GM23248 (cell line): ENCODE measurements around the gene IL17REL. TPM values are rescaled to one million over a fixed set of nuclear protein-coding genes. Genes with fewer than 3 reads are reported as not detected.

Source experiments
- DNase-seq: peaks from one replicate; pipeline ENCODE4 v3.0.0-alpha.2; 2015
- H2AFZ ChIP-seq: fragments of 200-600 bp; sonication (generic); 2 replicates; pipeline ENCODE4 v1.6.1; 2016; ENCODE audit warnings: antibody characterized with exemption
- H3F3A ChIP-seq: fragments of 200-600 bp; sonication (generic); 2 replicates; pipeline ENCODE4 v1.6.1; 2016; ENCODE audit warnings: mild to moderate bottlenecking, antibody characterized with exemption, mixed run types; ENCODE audit not compliant: insufficient read depth
- H3K27ac ChIP-seq: fragments of 200-600 bp; sonication (generic); 2 replicates; pipeline ENCODE4 v1.5.1; 2016; ENCODE audit warnings: mild to moderate bottlenecking
- H3K27me3 ChIP-seq: fragments of 200-600 bp; sonication (generic); replicated peaks from 2 replicates; pipeline ENCODE4 v1.6.1; 2016; ENCODE audit warnings: mild to moderate bottlenecking; ENCODE audit not compliant: insufficient read depth
- H3K36me3 ChIP-seq: fragments of 200-600 bp; sonication (generic); 2 replicates; pipeline ENCODE4 v1.6.1; 2016; ENCODE audit warnings: low read depth, mild to moderate bottlenecking
- H3K4me1 ChIP-seq: fragments of 200-600 bp; sonication (generic); 2 replicates; pipeline ENCODE4 v1.6.1; 2016; ENCODE audit warnings: mild to moderate bottlenecking; ENCODE audit not compliant: insufficient read depth
- H3K4me2 ChIP-seq: fragments of 200-600 bp; sonication (generic); one replicate; pipeline ENCODE4 v1.6.1; 2016; ENCODE audit warnings: mild to moderate bottlenecking; ENCODE audit not compliant: unreplicated experiment
- H3K4me3 ChIP-seq: fragments of 200-600 bp; sonication (generic); 2 replicates; pipeline ENCODE4 v1.5.1; 2016; ENCODE audit warnings: mild to moderate bottlenecking
- H3K79me2 ChIP-seq: fragments of 200-600 bp; sonication (generic); 2 replicates; pipeline ENCODE4 v1.6.1; 2016; ENCODE audit warnings: mild to moderate bottlenecking; ENCODE audit not compliant: insufficient read depth
- H3K9ac ChIP-seq: fragments of 200-600 bp; sonication (generic); 2 replicates; pipeline ENCODE4 v1.6.1; 2016; ENCODE audit warnings: mild to moderate bottlenecking
- H3K9me2 ChIP-seq: fragments of 200-600 bp; sonication (generic); 2 replicates; pipeline ENCODE4 v1.6.1; 2016; ENCODE audit warnings: mixed run types, mild to moderate bottlenecking, moderate library complexity; ENCODE audit not compliant: insufficient read depth
- H3K9me3 ChIP-seq: fragments of 200-600 bp; sonication (generic); one replicate; pipeline ENCODE4 v1.6.1; 2017; ENCODE audit warnings: low read depth
- H4K20me1 ChIP-seq: fragments of 200-600 bp; sonication (generic); 2 replicates; pipeline ENCODE4 v1.6.0; 2016; ENCODE audit not compliant: insufficient read depth
- EZH2 ChIP-seq: fragments of 200-600 bp; sonication (generic); IDR thresholded peaks from 2 replicates; pipeline ENCODE4 v1.6.1; 2018; ENCODE audit warnings: antibody characterized with exemption, mild to moderate bottlenecking; ENCODE audit not compliant: insufficient read depth, poor library complexity, severe bottlenecking
- EZH2phosphoT487 ChIP-seq: fragments of 200-600 bp; sonication (generic); IDR thresholded peaks from 2 replicates; pipeline ENCODE4 v1.6.1; 2018; ENCODE audit warnings: antibody characterized with exemption, moderate library complexity, mild to moderate bottlenecking, low read depth; ENCODE audit not compliant: insufficient read depth
- WGBS, 2 experiments: methylation state at CpG; one replicate each; pipeline ENCODE4 v1.1.6; 2015 to 2017; ENCODE audit warnings: low lambda C conversion rate in 2 of 2, low coverage in 1 of 2; ENCODE audit errors: missing lambda C conversion rate in 2 of 2; 5-methylcytosine and 5-hydroxymethylcytosine counted together
- in situ Hi-C: fragments of 300-500 bp; cut with MboI; formaldehyde crosslinking; loops from 2 replicates; pipeline ENCODE4 v1.15.0; 2020
- polyA plus RNA-seq: library from polyadenylated mRNA; unstranded; fragments of >200 nt; fragmentation: Nextera tagmentation; extraction: Ambion mirVana; gene quantifications from 2 replicates; pipeline ENCODE4 v1.2.1, GENCODE V29; 2016
- total RNA-seq: library from RNA; depleted of rRNA; stranded (reverse); fragments of >200 nt; shearing (Covaris generic); gene quantifications from 2 replicates; pipeline ENCODE4 v1.2.3, GENCODE V29; 2014

Gene IL17REL
- total and polyA plus RNA-seq, 2 experiments from 2014 or later, result not detected

GRCh38 chr22:50059881-50060262 lies 47.3 kb upstream of the IL17REL start:
- no peak for DNase-seq
- Histone ChIP-seq H2AFZ (no peak overlapping the region), H3K9me2 (no peaks in the 10 kb centered on the region), H3K9ac (no peak overlapping the region), H3K4me1 (no peaks in the 10 kb centered on the region), H3K27ac (no peak overlapping the region), H3K4me2 (no peak overlapping the region), H3K27me3 (peaks cover 29% of the 10 kb centered on the region), H3F3A (no peaks in the 10 kb centered on the region), H3K4me3 (no peak overlapping the region), H3K36me3 (no peaks in the 10 kb centered on the region), H3K79me2 (no peaks in the 10 kb centered on the region), H3K9me3 (no peaks in the 10 kb centered on the region), H4K20me1 (no peaks in the 10 kb centered on the region)
- in situ Hi-C loops, result no loop called here
- WGBS, 2 experiments, result 64 to 82% methylated on average over 7 of the region's 7 CpGs
- no peak for TF ChIP-seq EZH2
- no peak for TF ChIP-seq EZH2phosphoT487

GRCh38 chr22:50058906-50059880 lies 46.6 kb upstream of the IL17REL start:
- no peaks in the 10 kb centered on the region for H3K9me3 ChIP-seq
- H3K9me2 ChIP-seq, result no peaks in the 10 kb centered on the region
- TF ChIP-seq EZH2phosphoT487 (no peak), EZH2 (peak; percentile 76)
- H3K79me2 ChIP-seq, result no peaks in the 10 kb centered on the region
- no peaks in the 10 kb centered on the region for H3F3A ChIP-seq
- H3K27me3 ChIP-seq, result peaks cover 29% of the 10 kb centered on the region
- H3K27ac ChIP-seq, result no peak overlapping the region
- no peak overlapping the region for H3K9ac ChIP-seq
- H4K20me1 ChIP-seq, result no peaks in the 10 kb centered on the region
- DNase-seq, result peak; percentile 47
- H3K4me3 ChIP-seq, result peak overlapping the region; percentile 31
- H2AFZ ChIP-seq, result no peak overlapping the region; the same call in 1 of the 2 replicates
- 1 to 5% methylated on average over 27 to 31 of the region's 31 CpGs for WGBS, 2 experiments
- in situ Hi-C loops, result no loop called here
- H3K4me2 ChIP-seq, result peak overlapping the region; percentile 68
- no peaks in the 10 kb centered on the region for H3K36me3 ChIP-seq
- H3K4me1 ChIP-seq, result no peaks in the 10 kb centered on the region

DNA sequence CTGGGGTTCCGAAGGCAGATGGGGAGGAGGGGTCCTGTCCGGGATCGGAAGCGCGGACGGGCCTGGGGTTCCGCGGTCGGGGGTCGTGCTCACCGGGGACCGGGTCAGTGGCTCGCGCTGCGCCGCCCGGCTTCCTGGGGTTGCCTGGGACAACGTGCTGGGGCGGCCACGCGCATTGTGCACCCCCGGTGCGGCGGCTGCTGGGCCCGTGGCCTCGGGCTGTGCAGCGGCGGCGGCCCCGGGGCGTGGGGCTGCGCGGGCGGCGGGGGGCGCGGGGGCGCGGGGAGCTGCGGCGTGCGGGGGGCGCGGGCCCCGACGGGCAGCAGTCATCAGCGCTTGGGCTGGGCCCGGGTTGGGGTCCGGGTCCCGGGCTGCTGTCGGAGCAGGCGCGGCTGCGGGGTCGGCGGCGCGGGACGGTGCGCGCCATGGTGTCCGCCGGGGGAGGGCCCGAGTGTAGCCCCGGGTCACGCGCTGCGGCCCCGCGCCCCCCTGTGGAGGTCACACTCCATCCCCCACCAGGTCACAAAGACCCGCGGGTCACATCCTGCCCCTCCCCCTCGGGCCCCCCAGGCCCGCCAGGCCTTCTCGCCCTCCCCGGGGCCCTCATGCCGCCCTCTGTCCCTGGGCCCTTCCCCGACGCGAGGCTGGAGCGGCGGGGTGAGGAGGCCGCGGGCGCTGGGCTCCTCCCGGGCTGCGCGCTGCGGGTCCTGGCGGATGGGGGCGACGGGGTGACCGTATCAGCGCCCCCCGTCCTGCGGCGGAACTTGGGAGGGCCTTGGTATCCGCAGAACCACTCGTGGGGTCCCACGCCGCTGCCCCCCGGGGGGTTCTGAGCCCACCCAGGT lies 45.7 kb upstream of the IL17REL start, which contains the start of gene TTLL8:
Gene TTLL8, minus strand, starts transcription at position 238 of the 845 bp plus-strand sequence.
- H3F3A ChIP-seq, result no peaks in the 10 kb centered on the region
- no peaks in the 10 kb centered on the region for H3K79me2 ChIP-seq
- no peak within 1 kb of the TSS for H3K9ac ChIP-seq
- no peak within 1 kb of the TSS for H3K27ac ChIP-seq
- no peak within 1 kb of the TSS; the same call in 1 of the 2 replicates for H2AFZ ChIP-seq
- no peaks in the 10 kb centered on the region for H3K36me3 ChIP-seq
- H3K4me2 ChIP-seq, result peak within 1 kb of the TSS; percentile 68
- TF ChIP-seq EZH2 (no peak), EZH2phosphoT487 (no peak)
- in situ Hi-C loops, result no loop called here
- H4K20me1 ChIP-seq, result no peaks in the 10 kb centered on the region
- peaks cover 29% of the 10 kb centered on the region for H3K27me3 ChIP-seq
- 8% methylated on average over 2 to 56 of the region's 102 CpGs for WGBS, 2 experiments
- H3K9me2 ChIP-seq, result no peaks in the 10 kb centered on the region
- 0 out of 2 replicates have a peak within 1 kb of the TSS, but pooled peaks have one; percentile 31 for H3K4me3 ChIP-seq
- no peaks in the 10 kb centered on the region for H3K4me1 ChIP-seq
- no peak for DNase-seq
- no peaks in the 10 kb centered on the region for H3K9me3 ChIP-seq
